ENCODE data around the gene OLIG2.

Gene OLIG2

GRCh38 chr21:33064623-33065390 is 39.1 kb downstream of the OLIG2 start:
- DNase-seq (ENCODE audit: low read depth) = no peak

- no peak for DNase-seq (ENCODE audit: low read depth)
These were observed 41.3 kb downstream of the OLIG2 start for GRCh38 chr21:33067043-33067442.

- DNase-seq (ENCODE audit: low read depth) = no peak
These were observed 41.7 kb downstream of the OLIG2 start for GRCh38 chr21:33067457-33067856.

- no peak for DNase-seq (ENCODE audit: low read depth)
These were observed 43.5 kb downstream of the OLIG2 start for GRCh38 chr21:33069243-33069642.

GRCh38 chr21:33069645-33069993 is 43.9 kb downstream of the OLIG2 start:
- DNase-seq (ENCODE audit: low read depth) = no peak

- peak; percentile 19 for DNase-seq (ENCODE audit: low read depth)
These were observed 44.4 kb downstream of the OLIG2 start, which contains the start of gene OLIG1 for GRCh38 chr21:33069994-33070743. Gene OLIG1, plus strand, starts transcription at chr21:33070141. Its CDS starts 106 bp downstream, at chr21:33070247.

GRCh38 chr21:33070744-33070997 is 44.9 kb downstream of the OLIG2 start:
- no peak for DNase-seq (ENCODE audit: low read depth)

GRCh38 chr21:33070998-33071769 is 45.4 kb downstream of the OLIG2 start:
- DNase-seq (ENCODE audit: low read depth) = peak; percentile 5

GRCh38 chr21:33071770-33072306 is 46.1 kb downstream of the OLIG2 start:
- DNase-seq (ENCODE audit: low read depth) = peak; percentile 11

- DNase-seq (ENCODE audit: low read depth) = no peak
These were observed 47.9 kb downstream of the OLIG2 start for GRCh38 chr21:33073636-33074035.

GRCh38 chr21:33075128-33075527 is 49.4 kb downstream of the OLIG2 start:
- DNase-seq (ENCODE audit: low read depth) = peak; percentile 3

- DNase-seq (ENCODE audit: low read depth) = no peak
These were observed 50.0 kb downstream of the OLIG2 start for GRCh38 chr21:33075596-33076195.

- DNase-seq (ENCODE audit: low read depth) = no peak
These were observed 51.0 kb downstream of the OLIG2 start for GRCh38 chr21:33076600-33077329.
